Common myeloid progenitor, CD34-positive (primary cell): ENCODE data around the gene CDC42BPB.

ENCODE experiments used
- CTCF ChIA-PET: fragments of 350-600 bp; sonication (Branson Sonifier 250); formaldehyde crosslinking; loops from one replicate; lab custom pipeline; 2021; ENCODE audit warnings: antibody characterized with exemption; lab: Charles Lee
- POLR2A ChIA-PET: fragments of 350-600 bp; sonication (Branson Sonifier 250); formaldehyde crosslinking; loops from one replicate; lab custom pipeline; 2021; ENCODE audit warnings: antibody characterized with exemption; lab: Charles Lee
- DNase-seq, 3 donors: peaks; one replicate each; pipeline versions ENCODE4 v3.0.0 to v3.0.0-alpha.2; 2013
- H3K27ac ChIP-seq, 2 experiments: 1 replicate in 1 of 2; 2 replicates in 1 of 2; pipeline ENCODE4 v1.7.0; 2013; ENCODE audit warnings: inconsistent platforms in 2 of 2, low read length in 2 of 2, mild to moderate bottlenecking in 2 of 2, low read depth in 1 of 2, moderate library complexity in 1 of 2; ENCODE audit not compliant: severe bottlenecking in 2 of 2, insufficient read depth in 1 of 2, poor library complexity in 1 of 2
- H3K27me3 ChIP-seq, 5 experiments: replicated peaks in 2 of 5; 1 replicate in 3 of 5; 2 replicates in 2 of 5; pipeline versions ENCODE4 v1.6.1 to v1.7.0; 2013; ENCODE audit warnings: low read length in 4 of 5, mild to moderate bottlenecking in 2 of 5, moderate library complexity in 2 of 5, inconsistent platforms in 1 of 5; ENCODE audit not compliant: insufficient read depth in 5 of 5, control insufficient read depth in 4 of 5
- H3K36me3 ChIP-seq, 4 experiments: 1 replicate in 2 of 4; 2 replicates in 2 of 4; pipeline versions ENCODE4 v1.6.1 to v1.7.0; 2013; ENCODE audit warnings: low read length in 3 of 4, control low read depth in 1 of 4, mild to moderate bottlenecking in 1 of 4; ENCODE audit not compliant: control insufficient read depth in 4 of 4, insufficient read depth in 4 of 4
- H3K4me1 ChIP-seq, 4 experiments: 1 replicate in 3 of 4; 2 replicates in 1 of 4; pipeline versions ENCODE4 v1.6.1 to v1.7.1; 2013; ENCODE audit warnings: low read length in 3 of 4, mild to moderate bottlenecking in 3 of 4, control low read depth in 1 of 4, inconsistent platforms in 1 of 4, moderate library complexity in 1 of 4; ENCODE audit not compliant: control insufficient read depth in 4 of 4, insufficient read depth in 4 of 4; ENCODE audit errors: control extremely low read depth in 1 of 4
- H3K4me3 ChIP-seq, 7 experiments: 1 replicate in 4 of 7; 2 replicates in 3 of 7; pipeline versions ENCODE4 v1.5.1 to v1.7.0; 2013; ENCODE audit warnings: mild to moderate bottlenecking in 7 of 7, low read length in 6 of 7, moderate library complexity in 6 of 7, inconsistent platforms in 2 of 7, low read depth in 2 of 7, control low read depth in 1 of 7; ENCODE audit not compliant: insufficient read depth in 4 of 7, control insufficient read depth in 1 of 7; ENCODE audit errors: extremely low read depth in 1 of 7
- H3K9me3 ChIP-seq, 5 experiments: 1 replicate in 4 of 5; 2 replicates in 1 of 5; pipeline versions ENCODE4 v1.6.1 to v1.7.1; 2013; ENCODE audit warnings: low read length in 4 of 5, mild to moderate bottlenecking in 2 of 5, inconsistent platforms in 1 of 5, low read depth in 1 of 5, moderate library complexity in 1 of 5; ENCODE audit not compliant: control insufficient read depth in 4 of 5, insufficient read depth in 2 of 5; ENCODE audit errors: control extremely low read depth in 1 of 5
- WGBS: methylation state at CpG from one replicate; pipeline ENCODE4 v1.1.5; 2013; ENCODE audit not compliant: insufficient coverage; 5-methylcytosine and 5-hydroxymethylcytosine counted together

CDC42BPB gene

DNA sequence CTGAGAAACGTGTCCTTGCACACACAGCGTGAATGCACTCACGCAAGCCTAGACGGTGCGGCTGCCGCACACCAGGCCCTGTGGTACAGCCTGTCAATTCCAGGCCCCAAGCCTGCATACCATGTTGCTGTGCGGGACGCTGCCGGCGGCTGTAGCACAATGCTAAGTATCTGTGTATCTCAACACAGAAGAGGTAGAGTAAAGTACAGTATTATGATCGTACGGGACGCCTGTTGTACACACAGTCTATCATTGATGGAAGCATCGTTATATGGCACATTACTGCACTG lies 89.9 kb downstream of the CDC42BPB start:
- CTCF ChIA-PET = interaction anchor here (1.6 kb wide), 1 partner anchor 32 kb away, joined by 4 read pairs; no protein-coding TSS in a partner anchor
- H3K4me3 ChIP-seq = no peak overlapping the region
- WGBS = 97% methylated on average over 14 of the region's 14 CpGs
- POLR2A ChIA-PET = no interaction called here
- H3K4me1 ChIP-seq = no peaks in the 10 kb centered on the region
- H3K27me3 ChIP-seq = no peaks in the 10 kb centered on the region
- peaks cover 0 to 25% (median 2%) of the 10 kb centered on the region in 4 experiments for H3K36me3 ChIP-seq
- no peak overlapping the region for H3K27ac ChIP-seq
- no peak for DNase-seq
- no peaks in the 10 kb centered on the region for H3K9me3 ChIP-seq

DNA sequence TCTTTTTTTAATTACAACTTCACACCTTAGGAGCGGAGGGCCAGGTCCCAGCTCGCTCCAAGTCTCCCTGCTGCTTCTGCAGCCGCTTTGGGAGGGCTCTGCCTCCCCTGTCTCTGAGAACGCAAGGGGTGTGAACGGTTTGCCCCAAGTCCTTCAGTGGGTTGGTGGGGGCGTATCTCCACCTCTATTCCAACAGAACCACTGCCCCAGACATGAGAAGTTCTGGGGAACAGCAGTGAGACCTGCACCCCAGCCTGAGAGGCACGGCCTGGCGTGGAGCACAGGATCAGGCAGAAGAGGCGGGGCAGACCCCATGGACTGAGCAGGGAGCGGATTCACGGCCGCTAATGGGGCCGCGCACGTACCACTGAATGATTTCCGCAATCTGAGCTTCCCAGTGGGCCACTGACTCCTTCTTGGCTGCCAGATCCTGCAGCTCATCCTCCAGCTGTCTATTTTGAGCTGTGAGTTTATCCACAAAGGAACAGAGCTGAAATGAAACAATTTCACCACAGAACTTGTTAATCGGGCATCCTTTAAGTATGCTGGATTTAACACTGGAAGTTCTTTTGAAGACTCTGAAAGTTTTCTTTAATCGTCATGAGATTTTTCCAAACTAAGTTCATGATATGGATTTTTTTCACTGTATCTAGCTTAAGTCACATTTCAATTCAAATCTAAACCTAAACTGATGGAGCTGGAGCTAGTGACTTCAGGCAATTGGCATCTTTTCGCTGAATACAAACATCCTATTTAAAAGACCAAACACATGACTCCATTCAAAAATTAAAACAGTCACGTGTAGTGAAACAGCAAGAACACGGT lies 90.5 kb downstream of the CDC42BPB start:
- CTCF ChIA-PET = interaction anchor here (1.6 kb wide), 1 partner anchor 32 kb away, joined by 4 read pairs; no protein-coding TSS in a partner anchor
- Histone ChIP-seq H3K36me3 (peaks cover 0 to 29% (median 2%) of the 10 kb centered on the region in 4 experiments), H3K4me3 (no peak overlapping the region), H3K27ac (no peak overlapping the region), H3K9me3 (no peaks in the 10 kb centered on the region), H3K27me3 (no peaks in the 10 kb centered on the region), H3K4me1 (no peaks in the 10 kb centered on the region)
- POLR2A ChIA-PET = no interaction called here
- DNase-seq = no peak
- WGBS = 95% methylated on average over 17 of the region's 21 CpGs

DNA sequence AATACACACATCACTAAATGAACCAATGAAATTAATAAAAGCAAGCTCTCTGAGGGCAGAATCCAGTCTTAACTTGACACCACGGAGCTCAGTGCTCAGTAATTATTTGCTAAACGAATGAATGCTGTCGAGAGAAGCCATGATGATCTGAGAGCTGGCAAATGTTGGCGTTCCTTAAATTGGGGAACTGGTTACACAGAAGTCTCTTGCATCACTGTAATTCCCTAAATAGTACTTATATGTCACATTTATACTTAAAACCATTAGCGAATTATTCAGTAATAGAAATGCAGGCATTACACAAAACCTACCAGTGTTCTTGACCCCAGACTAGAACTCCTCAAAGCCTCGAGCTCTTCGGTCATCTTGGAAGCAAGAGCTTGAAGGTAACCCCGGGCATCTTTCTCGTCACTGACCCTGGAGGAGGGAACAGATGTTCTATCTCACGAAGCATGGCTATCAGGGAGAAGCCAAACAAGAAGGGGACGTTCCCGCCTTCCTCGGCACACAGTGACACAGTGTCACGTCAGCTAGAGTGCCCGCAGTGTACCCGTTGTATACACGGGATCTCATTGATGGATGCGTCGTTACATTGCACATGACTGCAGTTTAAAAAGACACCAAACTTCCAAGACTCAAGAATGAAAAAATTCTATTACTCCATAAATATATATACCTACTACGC lies 91.2 kb downstream of the CDC42BPB start:
- no peaks in the 10 kb centered on the region for H3K4me1 ChIP-seq
- no peaks in the 10 kb centered on the region for H3K9me3 ChIP-seq
- DNase-seq = no peak
- POLR2A ChIA-PET = no interaction called here
- H3K27me3 ChIP-seq = no peaks in the 10 kb centered on the region
- CTCF ChIA-PET = no interaction called here
- H3K4me3 ChIP-seq = no peak overlapping the region
- H3K36me3 ChIP-seq = peaks cover 0 to 26% (median 2%) of the 10 kb centered on the region in 4 experiments
- no peak overlapping the region for H3K27ac ChIP-seq
- 97% methylated on average over 19 of the region's 20 CpGs for WGBS

DNA sequence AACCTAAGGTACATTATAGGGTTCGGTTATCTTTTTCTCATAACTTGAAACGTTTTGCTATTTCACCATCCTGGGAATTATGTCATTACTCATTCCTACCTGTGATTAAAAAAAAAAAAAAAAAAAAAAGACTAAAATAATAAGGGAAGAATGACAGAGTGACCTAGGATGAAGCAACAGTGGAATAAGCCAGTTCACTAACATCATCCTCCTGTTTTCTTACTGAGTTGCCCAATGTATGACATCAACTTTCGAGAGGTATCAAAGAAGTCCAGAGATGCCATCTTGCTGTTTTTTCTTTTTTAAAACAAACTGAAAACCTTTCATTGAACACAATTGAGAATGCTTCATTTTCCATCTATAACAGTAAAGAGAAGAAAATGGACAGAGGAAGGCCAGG lies 92.1 kb downstream of the CDC42BPB start:
- DNase-seq = no peak
- H3K4me3 ChIP-seq = no peak overlapping the region
- 100% methylated on average over 1 of the region's 3 CpGs for WGBS
- peaks cover 0 to 26% (median 2%) of the 10 kb centered on the region in 4 experiments for H3K36me3 ChIP-seq
- ChIA-PET POLR2A (no interaction called here), CTCF (no interaction called here)
- no peaks in the 10 kb centered on the region for H3K4me1 ChIP-seq
- no peaks in the 10 kb centered on the region for H3K27me3 ChIP-seq
- H3K27ac ChIP-seq = no peak overlapping the region
- H3K9me3 ChIP-seq = no peaks in the 10 kb centered on the region

DNA sequence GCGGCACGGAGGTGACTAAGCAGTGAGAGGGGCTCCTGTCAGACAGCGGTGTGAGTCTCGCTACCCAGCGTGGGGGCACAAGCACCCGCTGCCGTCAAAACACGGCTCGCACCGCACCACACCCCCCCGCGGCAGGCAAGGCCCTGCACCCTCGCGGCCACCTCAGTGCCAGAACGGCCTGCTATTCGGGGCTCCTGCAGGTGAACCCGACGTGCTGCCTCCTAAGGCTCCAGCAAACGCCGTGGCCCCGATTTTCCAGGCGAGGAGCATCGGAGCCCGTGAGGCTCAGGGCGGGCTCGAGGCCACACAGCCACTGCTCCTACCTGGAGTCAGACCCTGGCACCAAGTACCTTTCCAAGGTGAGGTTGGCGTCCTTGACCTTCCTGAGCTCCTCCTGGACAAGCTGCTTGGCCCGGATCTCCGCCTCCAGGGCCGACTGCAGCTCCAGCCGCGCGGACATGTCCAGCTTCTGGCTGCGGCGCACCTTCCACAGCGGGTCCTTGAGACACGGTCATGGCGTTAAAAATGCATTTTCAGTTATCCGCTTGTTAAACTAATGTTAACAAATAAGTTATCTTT lies 93.1 kb downstream of the CDC42BPB start:
- H3K36me3 ChIP-seq = peaks cover 0 to 24% (median 2%) of the 10 kb centered on the region in 4 experiments
- WGBS = 98% methylated on average over 34 of the region's 39 CpGs
- CTCF ChIA-PET = no interaction called here

DNA sequence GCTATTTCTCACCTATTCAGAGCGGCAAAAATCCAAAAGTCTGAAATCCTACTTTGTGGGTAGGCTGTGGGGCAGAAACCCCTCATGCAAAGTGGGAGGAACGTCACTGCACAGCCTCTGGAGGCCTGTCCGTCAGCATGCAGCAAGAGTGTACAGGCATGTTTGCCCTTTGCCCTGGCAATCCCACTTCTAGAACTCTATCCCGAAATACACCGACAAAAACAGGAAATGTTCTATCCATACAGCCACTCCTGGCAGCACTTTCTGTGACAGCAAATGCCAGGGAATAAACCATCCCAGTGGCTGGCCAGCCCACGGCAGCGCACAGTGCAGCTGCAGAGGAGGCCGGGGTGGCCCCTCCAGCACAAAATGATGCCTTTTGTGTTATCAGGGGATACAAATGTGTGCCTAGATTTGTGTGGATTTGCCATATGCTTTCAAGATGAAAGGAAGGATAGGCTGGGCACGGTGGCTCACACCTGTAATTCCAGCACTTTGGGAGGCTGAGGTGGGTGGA lies 95.2 kb downstream of the CDC42BPB start:
- Histone ChIP-seq H3K36me3 (peaks cover 0 to 31% (median 3%) of the 10 kb centered on the region in 4 experiments), H3K4me1 (no peaks in the 10 kb centered on the region), H3K27ac (no peak overlapping the region), H3K4me3 (peak overlapping the region in 1 of 7 experiments; percentile 4), H3K27me3 (no peaks in the 10 kb centered on the region), H3K9me3 (no peaks in the 10 kb centered on the region)
- WGBS = 100% methylated on average over 7 of the region's 9 CpGs
- ChIA-PET POLR2A (no interaction called here), CTCF (no interaction called here)
- DNase-seq = no peak

More for the DNA sequence above, 93.1 kb downstream of the CDC42BPB start:
- POLR2A ChIA-PET = no interaction called here
- no peak for DNase-seq
- Histone ChIP-seq H3K27ac (no peak overlapping the region), H3K27me3 (no peaks in the 10 kb centered on the region), H3K4me1 (no peaks in the 10 kb centered on the region), H3K4me3 (no peak overlapping the region), H3K9me3 (no peaks in the 10 kb centered on the region)
